Stimulated activated memory B cell treated with anti-CD40 and anti-IgM and Interleukin-4, amounts not matched to agents 10 μg/mL and 1 μg/mL and 100 μg/mL, for 72 hours (primary cell): ENCODE data around the gene TCP11L1.
A peak's percentile ranks its signal among the peaks of the same experiment; 100 is the strongest.

ENCODE experiments used
- ATAC-seq: fragments of 150-1000 bp; cut with Tn5 transposase; 2 replicates; pipeline ENCODE4 v1.10.0; 2021
- H3K27ac Mint-ChIP-seq: one replicate; pipeline ENCODE4 v1.8.0; 2022; ENCODE audit warnings: mild to moderate bottlenecking, mixed read lengths
- H3K27me3 Mint-ChIP-seq: one replicate; pipeline ENCODE4 v1.8.0; 2022; ENCODE audit warnings: mixed read lengths
- H3K36me3 Mint-ChIP-seq: one replicate; pipeline ENCODE4 v1.8.0; 2022; ENCODE audit warnings: mixed read lengths
- H3K4me1 Mint-ChIP-seq: one replicate; pipeline ENCODE4 v1.8.0; 2022; ENCODE audit warnings: mixed read lengths
- H3K4me3 Mint-ChIP-seq: one replicate; pipeline ENCODE4 v1.8.0; 2022; ENCODE audit warnings: mild to moderate bottlenecking, moderate library complexity, mixed read lengths
- H3K9me3 Mint-ChIP-seq: one replicate; pipeline ENCODE4 v1.8.0; 2022; ENCODE audit warnings: mixed read lengths

TCP11L1 gene, protein sequence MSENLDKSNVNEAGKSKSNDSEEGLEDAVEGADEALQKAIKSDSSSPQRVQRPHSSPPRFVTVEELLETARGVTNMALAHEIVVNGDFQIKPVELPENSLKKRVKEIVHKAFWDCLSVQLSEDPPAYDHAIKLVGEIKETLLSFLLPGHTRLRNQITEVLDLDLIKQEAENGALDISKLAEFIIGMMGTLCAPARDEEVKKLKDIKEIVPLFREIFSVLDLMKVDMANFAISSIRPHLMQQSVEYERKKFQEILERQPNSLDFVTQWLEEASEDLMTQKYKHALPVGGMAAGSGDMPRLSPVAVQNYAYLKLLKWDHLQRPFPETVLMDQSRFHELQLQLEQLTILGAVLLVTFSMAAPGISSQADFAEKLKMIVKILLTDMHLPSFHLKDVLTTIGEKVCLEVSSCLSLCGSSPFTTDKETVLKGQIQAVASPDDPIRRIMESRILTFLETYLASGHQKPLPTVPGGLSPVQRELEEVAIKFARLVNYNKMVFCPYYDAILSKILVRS

DNA sequence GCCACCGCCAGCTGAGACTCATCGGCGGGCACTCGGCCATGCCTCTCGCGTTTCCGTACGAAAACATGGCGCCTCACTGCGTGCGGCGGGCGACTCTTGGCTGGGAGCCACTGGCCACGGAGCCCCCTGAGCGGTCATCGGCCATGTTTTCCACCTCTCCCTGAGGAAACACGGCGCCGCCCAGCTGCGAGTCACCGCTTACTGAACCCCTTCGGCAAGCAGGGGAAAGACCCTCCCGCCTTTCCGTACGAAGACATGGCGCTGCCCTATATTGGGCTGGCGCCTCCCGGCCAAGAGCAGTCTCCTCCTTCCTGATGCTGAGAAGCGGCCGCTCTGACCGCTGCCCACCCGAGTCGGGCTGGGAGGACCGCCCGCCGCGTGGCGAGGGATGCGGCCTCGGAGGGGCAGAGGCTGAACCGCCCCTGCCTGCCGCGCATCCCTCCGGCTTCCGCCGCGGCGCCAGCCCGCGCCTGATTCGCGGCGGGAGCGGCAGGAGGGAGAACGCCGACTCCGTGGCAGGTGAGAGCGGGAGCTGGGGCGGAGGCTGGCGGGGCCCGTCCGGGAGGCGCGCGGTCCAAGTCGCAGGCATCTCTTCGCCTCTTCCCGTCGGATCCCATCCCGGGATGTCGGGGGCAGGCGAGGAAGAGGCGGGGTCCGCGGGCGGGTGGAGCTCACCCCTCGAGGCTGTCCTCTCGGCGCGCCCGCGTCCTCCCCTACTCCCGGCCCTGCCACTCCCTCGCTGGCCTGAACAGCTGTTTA, at the start of gene TCP11L1:
TCP11L1 (plus strand) TSS at position 299 of the 759 bp plus-strand sequence. CDS start 4,202 bp downstream, outside the sequence.
- Mint-ChIP-seq H3K36me3 (no peaks in the 10 kb centered on the region), H3K27me3 (peaks cover 11% of the 10 kb centered on the region)

DNA sequence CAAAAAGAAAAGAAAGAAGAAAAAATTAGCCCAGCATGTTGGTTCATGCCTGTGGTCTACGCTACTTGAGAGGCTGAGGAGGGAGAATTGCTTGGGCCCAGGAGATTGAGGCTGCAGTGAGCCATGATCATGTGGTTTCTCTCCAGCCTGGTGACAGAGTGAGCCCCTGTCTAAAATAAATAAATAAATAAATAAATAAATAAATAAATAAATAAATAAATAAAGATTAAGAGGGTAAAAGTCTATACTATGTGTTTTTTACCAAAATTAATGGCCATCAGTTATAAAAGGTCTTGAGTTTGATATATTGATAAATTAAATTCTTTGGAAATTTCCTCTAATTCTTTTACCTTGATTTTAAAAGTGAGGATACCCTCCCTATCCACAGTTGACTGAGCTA, 48.9 kb upstream of the TCP11L1 start:
- H3K27me3 Mint-ChIP-seq, result no peaks in the 10 kb centered on the region
- H3K4me1 Mint-ChIP-seq, result no peaks in the 10 kb centered on the region
- peaks cover 10% of the 10 kb centered on the region for H3K9me3 Mint-ChIP-seq
- peaks cover 7% of the 10 kb centered on the region for H3K36me3 Mint-ChIP-seq
- H3K27ac Mint-ChIP-seq, result no peak overlapping the region
- no peak overlapping the region for H3K4me3 Mint-ChIP-seq
- no peak for ATAC-seq

More for the DNA sequence above, at the start of gene TCP11L1:
- peak; percentile 91 for ATAC-seq
- peaks cover 13% of the 10 kb centered on the region for H3K4me1 Mint-ChIP-seq
- H3K9me3 Mint-ChIP-seq, result no peaks in the 10 kb centered on the region
- peak within 1 kb of the TSS; percentile 91 for H3K4me3 Mint-ChIP-seq
- H3K27ac Mint-ChIP-seq, result peak within 1 kb of the TSS; percentile 97

DNA sequence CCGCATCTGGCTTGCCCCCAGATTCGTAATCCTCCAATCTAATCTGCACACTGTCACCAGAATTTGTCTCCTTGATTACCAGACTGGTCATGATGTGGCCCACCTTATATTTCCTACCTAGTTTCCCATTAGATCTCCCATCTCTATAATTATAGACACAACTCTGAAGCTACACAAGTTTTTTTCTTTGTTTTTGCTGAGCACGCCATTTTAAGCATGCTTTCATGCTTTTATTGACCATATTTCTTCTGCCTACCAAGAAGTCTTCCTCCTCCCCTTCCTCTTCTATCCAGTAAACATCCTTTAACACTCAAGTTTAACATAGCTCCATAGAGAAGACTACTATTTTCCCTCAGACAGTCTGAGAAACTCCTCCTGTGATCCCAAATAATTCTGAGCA, 47.9 kb upstream of the TCP11L1 start:
- no peak overlapping the region for H3K4me3 Mint-ChIP-seq
- no peak for ATAC-seq
- peaks cover 7% of the 10 kb centered on the region for H3K36me3 Mint-ChIP-seq
- H3K9me3 Mint-ChIP-seq, result peaks cover 10% of the 10 kb centered on the region
- no peaks in the 10 kb centered on the region for H3K4me1 Mint-ChIP-seq
- H3K27me3 Mint-ChIP-seq, result no peaks in the 10 kb centered on the region
- no peak overlapping the region for H3K27ac Mint-ChIP-seq

DNA sequence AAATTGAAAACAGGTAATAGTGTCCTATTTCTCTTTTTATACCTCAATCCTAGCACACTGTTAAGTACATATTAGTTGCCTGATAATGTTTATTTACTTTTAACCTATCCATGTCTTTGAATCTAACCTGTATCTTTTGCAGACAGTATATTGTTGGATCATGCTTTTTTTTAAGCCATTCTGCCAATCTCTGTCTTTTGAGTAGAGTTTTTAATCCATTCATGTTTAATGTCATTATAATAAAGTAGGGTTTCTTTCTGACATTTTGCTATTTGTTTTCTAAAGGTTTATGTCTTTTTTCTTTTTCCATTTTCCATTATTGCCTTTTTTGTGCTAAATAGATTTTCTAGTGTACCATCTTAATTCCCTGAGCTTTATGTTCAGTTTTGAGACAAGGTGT, 47.5 kb upstream of the TCP11L1 start:
- ATAC-seq, result no peak
- Mint-ChIP-seq H3K9me3 (peaks cover 10% of the 10 kb centered on the region), H3K27me3 (no peaks in the 10 kb centered on the region), H3K4me3 (no peak overlapping the region), H3K36me3 (peaks cover 7% of the 10 kb centered on the region), H3K4me1 (no peaks in the 10 kb centered on the region), H3K27ac (no peak overlapping the region)

DNA sequence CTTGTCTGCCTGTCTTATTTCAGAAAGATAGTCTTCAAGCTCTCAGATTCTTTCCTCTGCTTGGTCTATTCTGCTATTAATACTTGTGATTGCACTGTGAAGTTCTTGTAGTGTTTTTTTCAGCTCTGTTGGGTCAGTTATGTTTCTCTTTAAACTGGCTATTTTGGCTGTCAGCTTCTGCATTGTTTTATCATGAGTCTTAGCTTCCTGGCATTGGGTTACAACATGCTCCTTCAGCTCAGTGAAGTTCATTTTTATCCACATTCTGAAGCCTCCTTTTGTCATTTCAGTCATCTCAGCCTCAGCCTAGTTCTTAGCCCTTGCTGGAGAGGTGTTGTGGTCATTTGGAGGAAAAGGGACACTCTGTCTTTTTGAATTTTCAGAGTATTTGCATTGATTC, 39.2 kb upstream of the TCP11L1 start:
- no peak for ATAC-seq
- H3K27me3 Mint-ChIP-seq, result peaks cover 36% of the 10 kb centered on the region
- H3K36me3 Mint-ChIP-seq, result peaks cover 6% of the 10 kb centered on the region
- no peak overlapping the region for H3K27ac Mint-ChIP-seq
- H3K4me3 Mint-ChIP-seq, result no peak overlapping the region
- H3K4me1 Mint-ChIP-seq, result no peaks in the 10 kb centered on the region
- no peaks in the 10 kb centered on the region for H3K9me3 Mint-ChIP-seq

DNA sequence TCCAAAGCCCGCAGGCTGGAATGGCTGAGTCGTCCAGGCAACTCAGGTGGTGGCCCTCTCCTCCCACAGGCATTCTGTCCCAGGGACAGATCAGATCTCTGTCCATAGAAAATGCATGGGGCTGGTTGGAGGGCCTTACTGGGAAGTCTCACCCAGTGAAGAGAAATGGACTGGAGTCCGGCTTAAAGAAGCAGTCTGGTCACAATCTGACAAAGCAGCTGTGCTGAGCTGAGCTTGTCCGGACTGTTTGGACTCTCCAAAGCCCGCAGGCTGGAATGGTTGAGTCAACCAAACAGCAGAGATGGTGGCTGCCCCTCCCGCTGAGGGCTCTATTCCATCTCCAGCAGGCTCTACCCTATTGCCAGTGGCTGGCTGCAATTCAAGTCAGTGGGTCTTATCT, 38.1 kb upstream of the TCP11L1 start:
- H3K4me3 Mint-ChIP-seq, result no peak overlapping the region
- ATAC-seq, result no peak
- no peaks in the 10 kb centered on the region for H3K4me1 Mint-ChIP-seq
- H3K27ac Mint-ChIP-seq, result no peak overlapping the region
- peaks cover 36% of the 10 kb centered on the region for H3K27me3 Mint-ChIP-seq
- H3K36me3 Mint-ChIP-seq, result peaks cover 6% of the 10 kb centered on the region
- H3K9me3 Mint-ChIP-seq, result no peaks in the 10 kb centered on the region

DNA sequence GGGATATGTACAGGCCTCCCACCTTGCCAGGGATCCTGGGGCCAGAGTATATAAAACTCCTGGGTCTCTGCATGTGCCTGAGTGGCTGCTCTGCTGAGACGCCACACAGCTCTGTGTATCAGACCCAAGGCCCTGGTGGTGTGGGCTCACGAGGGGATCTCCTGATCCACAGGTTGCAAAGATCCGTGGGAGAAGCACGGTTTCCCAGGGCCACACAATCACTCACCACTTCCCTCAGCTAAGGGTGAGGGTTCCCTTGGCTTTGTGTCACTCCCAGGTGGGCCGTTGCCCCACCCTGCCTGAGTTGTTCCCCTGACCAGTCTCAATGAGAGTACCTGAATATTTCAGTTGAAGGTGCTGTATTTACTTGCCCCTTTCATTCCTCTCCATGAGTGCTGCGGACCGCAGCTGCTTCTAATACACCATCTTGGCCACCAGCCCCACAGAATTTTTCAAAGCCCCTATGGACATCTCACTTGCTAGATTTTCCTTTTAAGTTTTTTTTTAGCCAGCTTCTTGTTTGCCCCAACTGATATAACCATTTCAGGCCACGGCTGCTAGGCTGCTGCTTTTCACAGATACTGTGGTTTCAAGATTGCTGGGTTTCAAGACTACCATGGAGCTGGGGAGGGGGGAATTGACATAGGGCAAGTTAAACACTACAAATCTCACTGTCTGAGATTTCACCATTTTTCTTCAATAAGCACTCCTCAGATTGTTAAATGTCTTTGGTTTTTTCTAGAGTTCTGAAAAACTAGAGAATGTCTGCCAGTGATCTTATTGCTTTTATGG, 37.4 kb upstream of the TCP11L1 start:
- ATAC-seq, result no peak
- Mint-ChIP-seq H3K36me3 (peaks cover 6% of the 10 kb centered on the region), H3K27ac (no peak overlapping the region), H3K4me3 (no peak overlapping the region), H3K4me1 (no peaks in the 10 kb centered on the region), H3K27me3 (peaks cover 39% of the 10 kb centered on the region), H3K9me3 (no peaks in the 10 kb centered on the region)

DNA sequence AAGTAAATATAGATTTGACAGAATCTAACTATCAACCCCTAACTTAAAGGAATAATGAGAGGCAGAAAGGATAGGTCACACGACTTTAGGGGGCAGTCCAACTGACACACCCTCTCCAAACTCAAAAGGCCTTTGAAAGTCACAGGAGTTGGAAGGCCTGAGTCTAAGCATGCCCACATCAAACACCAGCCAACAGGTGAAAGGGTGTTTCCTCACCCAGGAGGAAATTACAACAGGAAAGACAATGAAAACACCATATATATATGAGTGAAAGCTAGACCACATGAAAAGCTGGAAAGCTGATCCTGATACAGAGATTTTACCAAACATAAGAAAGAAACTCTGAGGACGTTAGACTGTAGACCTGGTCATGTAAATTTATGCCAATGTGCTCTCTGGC, 34.2 kb upstream of the TCP11L1 start:
- no peaks in the 10 kb centered on the region for H3K9me3 Mint-ChIP-seq
- H3K4me1 Mint-ChIP-seq, result no peaks in the 10 kb centered on the region
- ATAC-seq, result no peak
- no peak overlapping the region for H3K4me3 Mint-ChIP-seq
- no peaks in the 10 kb centered on the region for H3K36me3 Mint-ChIP-seq
- peaks cover 26% of the 10 kb centered on the region for H3K27me3 Mint-ChIP-seq
- H3K27ac Mint-ChIP-seq, result no peak overlapping the region

DNA sequence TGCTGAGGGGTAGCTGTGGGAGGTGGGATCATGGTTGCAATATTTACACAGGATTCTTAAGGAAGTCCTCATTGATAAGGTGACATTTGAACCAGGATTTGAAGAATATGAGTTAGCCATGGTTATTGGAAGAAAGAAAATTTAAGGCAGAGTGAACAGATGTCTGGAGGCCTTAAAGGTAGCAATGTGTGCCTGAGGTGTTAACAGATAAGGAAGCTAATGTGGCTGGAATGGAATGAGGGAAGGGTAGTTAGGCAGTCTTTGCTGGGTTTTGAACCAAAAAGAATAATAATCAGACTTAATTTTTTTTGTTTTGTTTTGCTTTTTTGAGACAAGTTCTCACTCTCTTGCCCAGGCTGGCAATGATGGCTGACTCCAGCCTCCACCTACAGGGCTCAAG, 33.4 kb upstream of the TCP11L1 start:
- Mint-ChIP-seq H3K27me3 (peaks cover 22% of the 10 kb centered on the region), H3K4me3 (no peak overlapping the region), H3K4me1 (no peaks in the 10 kb centered on the region), H3K27ac (no peak overlapping the region), H3K36me3 (no peaks in the 10 kb centered on the region), H3K9me3 (no peaks in the 10 kb centered on the region)
- no peak for ATAC-seq

DNA sequence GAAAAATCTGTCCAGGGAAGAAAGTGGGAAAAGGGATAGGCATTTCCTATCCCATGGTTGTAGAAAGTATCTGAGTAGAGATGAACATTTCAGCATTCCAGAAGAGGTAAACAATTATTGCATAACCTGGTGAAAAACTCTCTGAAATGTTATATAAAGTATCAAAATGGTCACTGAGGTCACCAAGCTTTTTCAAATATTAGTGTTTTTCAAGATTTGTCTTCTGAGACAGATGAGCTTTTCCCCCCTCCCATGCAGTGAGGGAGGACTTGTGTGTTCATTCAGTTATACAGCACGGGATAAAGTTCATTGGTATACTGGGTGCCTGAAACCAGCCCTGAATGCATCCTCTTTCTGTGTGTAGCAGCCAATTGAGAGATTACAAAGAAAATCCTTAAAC, 25.6 kb upstream of the TCP11L1 start:
- H3K4me1 Mint-ChIP-seq, result peaks cover 9% of the 10 kb centered on the region
- H3K27me3 Mint-ChIP-seq, result peaks cover 51% of the 10 kb centered on the region
- no peaks in the 10 kb centered on the region for H3K9me3 Mint-ChIP-seq

DNA sequence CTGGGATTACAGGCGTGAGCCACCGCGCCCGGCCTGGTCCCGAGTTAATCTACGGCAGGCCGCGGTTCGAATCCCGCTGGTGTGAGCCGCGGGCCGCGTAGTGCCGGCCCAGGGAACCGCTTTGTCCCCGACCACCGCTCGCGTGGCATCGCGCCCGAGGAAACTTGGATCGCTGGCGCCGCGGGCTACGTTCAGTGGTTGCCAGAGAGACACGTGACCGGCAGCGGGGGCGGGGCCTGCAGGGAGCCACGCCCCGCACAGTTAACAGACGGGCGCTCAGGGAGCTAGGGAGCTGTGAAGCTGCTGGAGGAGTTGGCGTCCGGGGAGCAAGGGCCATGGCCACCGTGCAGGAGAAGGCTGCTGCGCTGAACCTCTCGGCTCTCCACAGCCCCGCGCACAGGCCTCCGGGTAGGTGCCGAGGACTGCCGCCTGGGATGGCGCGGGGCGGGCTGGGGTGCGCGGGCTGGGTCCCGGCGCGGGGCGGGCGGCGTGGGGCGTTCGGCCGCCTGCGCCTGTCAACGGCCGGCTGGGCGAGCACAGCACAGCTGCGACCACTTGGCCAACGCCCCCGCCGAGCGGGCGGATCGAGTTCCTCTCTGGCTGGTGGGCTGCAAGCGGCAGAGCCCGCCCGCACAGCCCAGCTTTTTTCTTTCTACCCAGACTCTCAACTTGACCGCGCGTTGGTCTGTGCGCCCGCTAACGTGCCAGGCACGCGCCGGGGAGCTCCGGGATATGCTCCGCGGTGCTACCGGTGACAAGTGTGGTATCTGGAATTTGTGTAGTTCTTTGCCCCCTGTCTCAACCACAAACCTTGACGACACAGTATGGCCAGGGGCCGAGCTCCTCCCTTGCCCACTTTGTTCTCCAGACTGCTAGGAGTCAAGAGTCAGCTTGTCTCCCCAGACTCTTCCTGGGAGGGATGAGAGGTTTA, 23.5 kb upstream of the TCP11L1 start, which contains the start of gene DEPDC7:
DEPDC7 (plus strand) TSS at position 258 of the 931 bp plus-strand sequence; CDS start at position 336, 78 bp downstream.
- no peak within 1 kb of the TSS for H3K27ac Mint-ChIP-seq
- H3K27me3 Mint-ChIP-seq, result peaks cover 59% of the 10 kb centered on the region
- peak within 1 kb of the TSS; percentile 78 for H3K4me3 Mint-ChIP-seq
- H3K9me3 Mint-ChIP-seq, result no peaks in the 10 kb centered on the region
- peaks cover 9% of the 10 kb centered on the region for H3K4me1 Mint-ChIP-seq
- peak; percentile 75 for ATAC-seq
- H3K36me3 Mint-ChIP-seq, result no peaks in the 10 kb centered on the region

More for the DNA sequence above, 25.6 kb upstream of the TCP11L1 start:
- Mint-ChIP-seq H3K27ac (no peak overlapping the region), H3K4me3 (no peak overlapping the region), H3K36me3 (no peaks in the 10 kb centered on the region)
- ATAC-seq, result no peak

DNA sequence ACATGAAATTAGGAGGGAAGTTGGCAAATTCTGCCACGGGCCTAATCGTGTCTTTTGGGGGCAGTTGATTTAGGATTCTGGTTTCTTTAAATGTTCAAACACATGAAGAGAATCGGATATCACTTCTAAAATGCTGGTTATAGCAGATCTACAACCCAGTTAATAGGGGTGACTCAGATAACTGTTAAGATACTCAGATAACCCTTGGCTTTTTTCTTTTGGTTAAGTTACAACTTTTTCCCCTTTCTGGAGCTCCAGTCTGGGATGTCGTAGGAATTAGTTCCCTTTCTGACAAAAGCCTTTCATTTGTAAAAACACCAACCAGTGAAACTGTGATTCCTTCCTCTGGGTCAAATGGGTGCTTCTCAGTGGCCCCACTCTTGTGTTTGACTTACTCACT, 22.7 kb upstream of the TCP11L1 start:
- H3K4me1 Mint-ChIP-seq, result peaks cover 3% of the 10 kb centered on the region
- no peaks in the 10 kb centered on the region for H3K9me3 Mint-ChIP-seq
- H3K27me3 Mint-ChIP-seq, result peaks cover 59% of the 10 kb centered on the region
- no peak for ATAC-seq
- no peaks in the 10 kb centered on the region for H3K36me3 Mint-ChIP-seq
- peak overlapping the region; percentile 63 for H3K4me3 Mint-ChIP-seq
- no peak overlapping the region for H3K27ac Mint-ChIP-seq

DNA sequence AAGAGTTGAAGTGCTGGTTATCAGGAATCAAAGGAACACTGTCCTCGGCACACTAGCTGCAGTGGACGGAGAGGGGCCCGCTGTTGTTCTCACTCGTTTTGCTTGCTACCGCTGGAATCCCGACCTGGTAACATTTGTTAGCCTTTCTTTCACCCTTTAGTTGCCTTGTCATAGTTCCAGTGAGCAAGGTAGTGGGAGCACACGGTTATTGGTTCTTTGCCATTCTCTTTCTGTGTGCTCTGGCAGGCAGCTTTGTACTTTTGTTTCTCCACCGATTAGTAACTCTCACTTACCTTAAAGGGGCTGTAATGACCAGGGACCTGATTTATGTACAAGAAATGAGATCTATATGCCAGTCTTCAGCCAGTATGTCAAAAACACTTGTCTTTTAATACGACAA, 21.9 kb upstream of the TCP11L1 start:
- H3K27ac Mint-ChIP-seq, result no peak overlapping the region
- H3K36me3 Mint-ChIP-seq, result no peaks in the 10 kb centered on the region
- H3K9me3 Mint-ChIP-seq, result no peaks in the 10 kb centered on the region
- peaks cover 59% of the 10 kb centered on the region for H3K27me3 Mint-ChIP-seq
- no peaks in the 10 kb centered on the region for H3K4me1 Mint-ChIP-seq
- ATAC-seq, result no peak
- H3K4me3 Mint-ChIP-seq, result no peak overlapping the region

DNA sequence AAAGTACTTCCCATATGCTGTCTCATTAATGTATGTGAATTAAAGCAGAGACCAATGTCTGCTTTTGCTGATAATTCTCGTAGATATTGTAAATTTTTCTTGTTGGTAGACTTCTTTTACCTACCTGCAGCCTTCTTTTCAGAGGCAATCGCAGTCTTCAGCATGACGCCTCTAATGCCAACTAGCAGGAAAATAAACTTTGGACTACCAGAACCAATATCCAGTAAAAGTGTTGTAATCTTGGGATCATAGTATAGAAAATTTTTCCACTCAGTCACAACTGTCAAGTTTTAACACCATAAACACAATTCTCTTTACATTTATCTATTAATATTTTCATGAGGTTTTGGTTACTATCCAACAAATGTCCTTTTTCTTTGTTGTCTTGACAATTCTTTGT, 21.4 kb upstream of the TCP11L1 start:
- Mint-ChIP-seq H3K9me3 (no peaks in the 10 kb centered on the region), H3K27ac (no peak overlapping the region), H3K36me3 (no peaks in the 10 kb centered on the region), H3K4me1 (no peaks in the 10 kb centered on the region), H3K4me3 (no peak overlapping the region), H3K27me3 (peaks cover 59% of the 10 kb centered on the region)
- ATAC-seq, result no peak
